HG03342 (cell line): ENCODE results near the gene NKRF.

Experiments used
- ATAC-seq: cut with Tn5 transposase; IDR thresholded peaks from one replicate; pipeline ENCODE4 v1.9.1; 2021; ENCODE audit warnings: mild to moderate bottlenecking, moderate library complexity; ENCODE audit not compliant: unreplicated experiment

Gene NKRF

DNA sequence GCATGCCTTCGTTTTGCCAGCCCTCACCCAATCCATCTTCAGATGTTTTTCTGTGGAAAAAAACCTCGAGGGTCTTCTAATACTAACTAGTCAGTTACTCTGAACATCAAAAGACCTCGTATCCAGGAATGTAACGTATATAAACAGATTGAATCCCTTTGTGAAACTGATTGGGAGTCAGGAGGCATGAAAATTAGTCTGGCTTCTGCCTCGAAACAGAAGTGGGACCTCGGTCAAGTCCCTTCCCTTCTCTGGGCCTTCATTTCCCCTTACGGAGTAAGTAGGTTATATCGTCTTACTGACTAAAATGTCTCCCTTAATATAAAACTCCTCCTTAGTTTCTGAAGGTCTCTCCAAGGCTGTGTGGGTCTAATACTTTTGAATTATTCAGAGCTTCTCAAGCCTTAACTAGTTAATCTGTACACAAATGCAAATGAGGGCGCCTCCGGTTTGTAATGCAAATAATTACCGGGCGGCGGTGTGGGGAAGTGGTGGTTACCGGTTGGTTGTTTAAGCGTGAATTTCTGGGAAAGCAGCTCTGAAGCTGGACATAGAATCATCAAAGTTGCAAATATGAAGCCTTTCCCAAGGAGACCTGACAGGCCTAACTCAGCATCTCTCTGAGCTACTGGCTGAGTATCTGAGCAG lies 11.4 kb upstream of the NKRF start:
- peak; percentile 72 for ATAC-seq

DNA sequence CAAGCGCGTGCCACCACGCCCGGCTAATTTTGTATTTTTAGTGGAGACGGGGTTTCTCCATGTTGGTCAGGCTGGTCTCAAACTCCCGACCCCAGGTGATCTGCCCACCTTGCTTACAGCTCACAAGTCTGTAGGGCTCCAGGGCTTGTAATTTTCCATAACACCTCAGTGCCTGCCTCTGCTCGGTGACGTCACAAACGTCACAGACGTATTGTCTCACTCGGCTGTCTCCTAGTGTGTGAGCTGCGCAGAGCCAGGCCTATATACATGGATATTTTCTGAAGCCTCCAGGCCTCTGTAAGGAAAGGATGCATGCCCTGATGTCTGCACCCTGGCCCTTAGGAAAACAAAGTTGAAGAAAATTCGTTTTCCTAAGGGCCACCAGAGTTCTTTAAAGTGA lies 8.6 kb upstream of the NKRF start:
- ATAC-seq = no peak

DNA sequence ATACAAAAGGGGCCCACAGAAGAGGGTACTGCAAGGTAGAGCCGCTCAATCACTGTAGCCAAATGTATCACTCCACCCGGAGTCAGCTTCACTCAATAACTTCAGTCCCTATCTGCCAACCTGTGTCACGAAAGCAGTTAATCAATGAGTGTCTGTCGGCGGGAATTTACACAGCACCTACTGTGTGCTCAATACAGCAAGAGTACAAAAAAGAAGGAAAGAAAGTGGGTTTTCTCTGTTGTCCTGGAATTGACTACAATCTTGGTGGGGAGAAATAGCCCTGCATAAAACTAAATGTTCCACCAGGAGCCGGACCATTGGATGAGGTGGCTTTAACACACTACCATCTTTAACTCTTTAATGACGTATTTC lies 780 bp upstream of the NKRF start:
- ATAC-seq = peak; percentile 2

DNA sequence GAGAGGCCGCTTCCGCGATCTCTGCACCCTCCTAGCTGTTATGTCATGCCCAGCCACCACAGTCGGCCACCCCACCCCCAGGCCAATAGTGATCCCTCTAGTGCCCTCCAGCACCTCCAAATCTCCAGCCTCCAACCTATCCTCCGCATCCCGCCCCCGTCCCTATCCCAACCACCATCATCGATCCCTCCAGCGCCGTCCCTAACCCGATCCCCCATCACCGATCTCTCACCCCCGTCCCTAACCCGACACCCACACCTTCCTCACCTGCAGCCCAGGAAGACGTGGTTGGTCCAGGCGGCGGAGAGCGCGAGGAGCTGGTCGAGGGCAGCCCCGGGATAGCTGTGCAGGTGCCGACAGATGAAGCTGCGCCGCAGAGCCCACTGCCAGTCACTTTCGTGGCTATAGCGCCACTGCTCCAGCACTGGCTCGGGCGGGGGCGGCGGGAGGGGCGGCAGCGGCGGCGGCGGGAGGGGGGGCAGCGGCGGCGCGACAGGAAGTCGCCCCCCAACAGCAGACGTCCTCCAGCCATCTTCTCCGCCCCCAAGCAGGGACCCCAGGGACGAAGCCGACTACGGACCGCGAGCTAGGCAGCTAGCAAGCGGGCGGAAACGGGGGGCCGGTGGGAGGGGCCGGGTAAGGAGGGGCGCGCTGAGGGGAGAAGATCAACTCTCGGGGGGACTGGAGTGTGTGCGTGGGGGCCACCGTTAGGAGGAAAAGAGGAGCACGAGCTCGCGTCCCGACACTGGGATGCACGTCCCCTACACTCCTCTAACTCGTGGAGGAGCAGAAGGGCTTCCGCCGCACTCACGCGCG lies 552 bp downstream of the NKRF start:
- ATAC-seq = peak; percentile 28

DNA sequence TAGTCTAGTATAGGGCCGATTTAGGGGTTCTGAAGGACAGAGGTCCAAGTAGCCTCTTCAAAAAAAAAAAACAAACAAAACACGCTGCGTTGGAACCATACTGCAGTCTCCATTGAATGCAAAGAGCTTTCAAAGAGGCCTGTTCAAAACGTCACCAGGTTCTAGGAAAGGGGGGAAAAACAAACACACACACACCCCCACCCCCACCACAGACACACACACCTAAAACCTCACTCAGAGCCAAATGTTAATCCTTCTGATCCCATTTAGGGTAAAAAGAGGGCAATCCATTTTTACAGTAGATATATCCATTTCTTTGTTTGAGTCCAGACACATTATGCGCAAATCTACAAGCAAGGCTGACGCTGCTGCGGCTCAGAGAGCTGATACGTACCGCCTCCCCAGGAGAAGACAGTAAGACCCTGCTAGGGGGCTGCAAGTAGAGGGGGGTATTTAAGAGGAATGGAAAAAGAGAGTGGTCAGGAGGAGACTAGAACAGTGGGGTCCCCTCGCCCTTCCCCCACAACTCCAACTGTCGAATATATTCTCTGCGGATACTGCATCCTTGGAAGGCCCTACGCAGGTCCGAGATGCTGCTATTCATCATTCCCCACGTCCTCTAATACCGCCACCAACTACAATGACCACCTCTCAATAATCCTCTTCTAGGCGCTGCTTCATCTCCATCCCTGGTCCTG lies 1.3 kb downstream of the NKRF start:
- ATAC-seq = no peak

DNA sequence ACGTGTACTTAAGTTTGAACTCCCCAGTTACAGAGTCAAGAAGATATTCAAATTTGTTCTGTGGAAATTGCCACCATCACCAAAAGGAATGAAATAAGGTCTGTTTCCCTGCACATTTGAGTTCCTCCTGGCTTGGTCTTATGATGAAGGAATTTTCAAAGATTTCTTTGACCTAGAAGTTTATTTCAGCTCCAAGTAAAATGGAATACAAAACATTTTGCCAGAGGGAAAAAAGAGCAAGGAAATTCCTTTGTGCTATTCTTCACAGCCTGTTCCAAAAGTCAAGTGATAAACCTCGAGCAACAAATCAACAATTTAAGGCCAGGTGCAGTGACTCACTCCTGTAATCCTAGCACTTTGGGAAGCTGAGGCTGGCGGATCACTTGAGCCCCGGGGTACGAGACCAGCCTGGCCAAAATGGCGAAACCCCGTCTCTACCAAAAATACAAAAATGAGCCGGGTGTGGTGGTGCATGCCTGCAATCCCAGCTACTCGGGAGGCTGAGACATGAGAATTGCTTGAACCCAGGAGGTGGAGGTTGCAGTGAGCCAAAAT lies 3.4 kb downstream of the NKRF start:
- no peak for ATAC-seq

DNA sequence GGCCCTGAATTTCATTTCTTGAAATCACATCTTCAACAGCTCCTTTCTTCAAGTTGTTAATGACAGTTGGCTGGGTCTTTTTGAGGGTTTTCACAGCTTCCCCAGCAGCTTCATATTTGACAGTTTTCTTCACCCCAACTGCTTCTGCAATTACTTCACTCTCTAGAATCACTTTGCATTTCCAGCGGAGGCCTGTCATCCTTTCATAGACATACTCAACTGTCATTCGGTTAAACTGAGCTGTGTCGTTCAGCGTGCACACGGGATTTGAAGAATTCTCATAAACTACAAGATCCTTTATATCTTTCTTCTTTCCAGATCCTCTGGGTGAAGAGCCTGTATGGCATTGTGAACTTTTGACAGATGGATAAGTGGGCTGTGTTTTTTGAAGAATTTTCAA lies 16.4 kb downstream of the NKRF start:
- no peak for ATAC-seq

DNA sequence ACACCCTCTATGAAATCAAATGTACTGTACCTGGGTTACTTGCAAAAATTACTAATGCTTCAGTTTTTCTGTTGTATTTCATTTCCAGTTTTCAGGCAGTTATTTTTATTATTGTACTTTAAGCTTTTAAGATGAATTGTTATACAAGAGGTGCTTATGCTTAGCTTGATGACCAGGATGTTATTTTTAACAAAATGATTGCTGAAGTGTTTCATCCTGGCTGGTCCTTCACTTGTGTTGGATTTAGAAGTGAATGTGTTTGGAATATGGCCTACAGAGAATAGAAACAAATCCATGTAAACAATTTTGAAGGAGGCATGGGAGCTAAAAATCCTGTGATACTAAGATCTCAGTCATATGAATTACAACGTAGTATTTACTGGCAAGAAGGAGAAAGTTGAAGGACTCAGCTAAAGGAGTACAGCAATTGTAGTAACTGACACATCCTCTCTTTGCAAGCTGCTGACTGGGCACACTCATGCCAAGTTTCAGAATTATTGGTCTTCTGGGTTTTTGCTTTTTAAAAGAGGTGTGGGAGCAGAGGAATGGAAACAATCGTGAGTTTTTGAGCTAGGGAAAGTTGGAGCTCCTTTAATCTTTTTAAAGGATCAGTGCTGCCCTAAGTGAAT lies 22.7 kb downstream of the NKRF start:
- ATAC-seq = no peak

DNA sequence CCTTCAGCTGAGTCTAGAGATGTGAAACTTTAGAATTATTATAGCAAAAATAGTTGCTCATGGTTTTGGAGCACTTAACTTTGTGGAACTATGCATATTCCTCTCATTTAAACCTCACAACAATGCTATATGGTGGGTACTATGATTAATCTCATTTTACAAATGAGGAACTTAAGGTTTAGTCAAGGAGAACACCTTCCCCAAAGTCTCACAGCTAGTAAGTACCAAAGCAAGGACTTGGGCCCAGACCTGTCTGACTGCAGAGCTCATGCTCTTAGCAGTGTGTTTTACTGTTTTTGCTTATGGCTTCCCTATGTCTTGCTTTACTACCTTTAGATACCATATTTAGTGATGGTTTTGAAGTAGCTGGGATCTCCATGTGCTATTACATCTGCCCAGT lies 26.8 kb downstream of the NKRF start:
- ATAC-seq = no peak

DNA sequence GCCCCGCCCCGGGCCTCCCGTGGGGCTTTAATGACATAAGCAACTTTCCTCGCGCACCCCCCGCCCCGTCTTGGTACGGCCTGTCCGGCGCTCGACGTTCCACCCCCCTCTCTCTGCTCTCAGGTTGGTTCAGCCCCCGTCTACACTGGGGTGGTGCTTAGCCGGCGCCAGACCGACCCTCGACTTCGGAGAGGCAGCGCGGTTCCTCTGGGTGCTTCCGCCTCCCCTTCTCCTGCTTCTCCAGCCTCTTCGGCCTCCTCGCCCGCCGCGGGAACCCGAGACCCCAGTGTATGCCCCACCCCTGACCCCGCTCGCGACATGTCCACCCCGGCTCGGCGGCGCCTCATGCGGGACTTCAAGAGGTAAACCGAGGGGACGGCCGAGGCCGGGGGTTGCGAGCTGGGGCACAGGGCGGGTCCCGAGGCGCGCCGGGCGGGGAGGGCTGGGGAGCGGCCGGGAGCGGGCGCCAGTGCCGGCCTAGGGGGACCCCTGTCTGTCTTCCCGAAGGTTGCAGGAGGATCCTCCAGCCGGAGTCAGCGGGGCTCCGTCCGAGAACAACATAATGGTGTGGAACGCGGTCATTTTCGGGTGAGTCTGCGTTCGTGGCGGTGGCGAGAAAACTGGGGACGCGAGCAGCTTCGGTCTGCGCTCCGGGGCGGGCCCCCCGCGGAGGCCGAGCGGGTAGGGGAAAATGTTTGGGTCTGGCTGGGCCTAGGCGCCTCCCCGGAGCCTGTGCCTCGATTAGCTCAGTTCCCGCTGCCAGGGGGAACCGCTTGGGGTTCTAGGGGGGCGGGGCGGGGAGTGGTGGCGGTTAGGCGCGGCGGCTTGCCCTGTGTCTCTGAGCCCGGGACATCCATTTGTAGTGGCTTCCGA lies 31.6 kb downstream of the NKRF start, which contains the start of gene UBE2A:
TSS of gene UBE2A (plus strand) at position 170 of the 873 bp plus-strand sequence. CDS start at position 319, 149 bp downstream.
- peak; percentile 73 for ATAC-seq

DNA sequence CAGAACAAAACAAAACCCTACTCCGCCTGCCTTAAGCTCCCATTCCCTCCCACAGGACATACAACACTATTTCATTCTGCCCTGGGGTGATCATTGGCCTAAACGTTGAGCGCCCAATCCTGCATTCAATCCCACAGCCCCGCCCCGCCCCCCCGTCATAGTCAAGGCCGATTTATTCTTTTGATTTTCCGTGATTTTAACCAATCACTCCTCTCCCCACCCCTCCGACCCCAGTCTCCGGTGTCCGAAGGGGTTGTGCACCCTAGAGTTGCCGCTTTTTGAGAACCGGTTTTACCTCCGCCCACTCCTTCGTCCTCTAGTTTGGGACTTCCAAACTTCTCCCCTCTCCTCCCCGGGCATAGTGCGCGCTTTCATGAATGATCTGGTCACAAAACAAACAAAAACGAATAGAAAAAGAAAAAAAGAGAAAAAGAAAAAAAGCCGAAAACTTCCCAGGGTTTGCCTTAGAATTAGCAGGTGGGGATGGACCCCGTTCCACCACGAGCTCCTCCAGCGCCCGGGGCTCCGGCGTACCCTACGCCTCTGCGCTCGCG lies 32.3 kb downstream of the NKRF start:
- ATAC-seq = no peak

DNA sequence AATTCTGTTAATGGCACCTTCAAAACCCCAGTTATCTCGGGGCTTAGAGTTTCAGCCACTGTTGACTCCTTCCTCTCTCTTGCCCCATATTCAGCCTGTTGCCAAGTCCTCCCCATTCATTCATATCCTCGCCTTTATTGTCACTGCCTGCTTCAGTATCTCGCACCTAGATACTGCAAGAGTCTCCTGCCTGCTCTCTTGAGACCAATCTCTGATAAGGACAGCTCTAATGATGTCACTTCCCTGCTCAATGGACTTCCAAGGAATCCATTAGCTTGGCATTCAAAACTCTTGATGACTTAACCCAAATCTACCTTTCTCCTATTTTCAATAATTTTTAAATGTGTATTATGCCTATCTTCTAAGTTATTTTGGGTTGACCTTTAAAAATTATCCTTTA lies 33.0 kb downstream of the NKRF start:
- no peak for ATAC-seq

DNA sequence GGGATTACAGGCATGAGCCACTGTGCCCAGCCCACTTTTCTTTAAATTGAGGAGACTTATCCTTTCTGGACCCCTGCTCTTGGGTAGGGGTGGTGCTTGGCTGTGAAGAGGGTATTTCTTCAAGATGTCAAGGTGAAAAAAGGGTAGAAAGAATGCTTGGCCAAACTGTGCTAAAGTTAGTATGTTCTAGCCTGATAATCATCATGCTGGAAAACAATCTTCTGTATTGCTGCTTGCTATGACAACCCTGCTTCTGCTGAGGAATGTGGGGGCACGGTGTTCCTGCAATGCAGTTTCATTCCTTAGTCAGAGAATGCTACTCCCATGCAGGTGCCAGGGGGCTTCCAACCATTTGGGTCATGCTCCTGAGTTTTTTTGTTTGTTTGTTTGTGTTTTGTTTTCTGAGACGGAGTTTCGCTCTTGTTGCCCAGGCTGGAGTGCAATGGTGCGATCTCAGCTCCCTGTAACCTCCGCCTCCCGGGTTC lies 35.8 kb downstream of the NKRF start:
- no peak for ATAC-seq

DNA sequence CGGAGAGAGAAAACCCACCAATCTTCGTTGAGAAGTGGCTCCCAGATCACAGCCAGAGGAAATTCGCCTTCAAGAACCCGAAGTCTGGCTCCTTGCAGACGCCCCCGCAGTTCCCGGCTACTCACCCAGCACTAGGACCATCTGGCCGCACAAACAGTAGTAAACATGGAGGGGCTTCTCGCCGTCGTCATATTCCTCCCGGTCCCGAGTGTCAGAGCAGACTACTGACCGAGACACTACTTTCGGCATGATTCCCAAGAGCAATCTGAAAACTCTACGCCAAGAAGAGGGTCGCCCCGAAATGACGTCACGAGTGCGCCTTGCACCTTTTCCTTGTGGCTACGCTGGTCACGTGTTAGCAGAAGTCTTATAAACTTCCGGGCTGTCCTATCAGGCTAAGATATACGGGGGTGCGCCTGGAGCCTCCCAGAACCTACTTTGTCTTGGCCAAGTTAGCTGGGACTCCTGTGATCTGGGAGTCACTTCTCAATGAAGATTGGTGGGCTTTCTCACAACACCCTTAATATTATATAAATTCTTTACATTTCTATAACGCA lies 41.0 kb downstream of the NKRF start, which contains the start of gene STEEP1:
TSS of gene STEEP1 (minus strand) at position 303 of the 557 bp plus-strand sequence. CDS start at position 249, 54 bp downstream.
- peak; percentile 90 for ATAC-seq

DNA sequence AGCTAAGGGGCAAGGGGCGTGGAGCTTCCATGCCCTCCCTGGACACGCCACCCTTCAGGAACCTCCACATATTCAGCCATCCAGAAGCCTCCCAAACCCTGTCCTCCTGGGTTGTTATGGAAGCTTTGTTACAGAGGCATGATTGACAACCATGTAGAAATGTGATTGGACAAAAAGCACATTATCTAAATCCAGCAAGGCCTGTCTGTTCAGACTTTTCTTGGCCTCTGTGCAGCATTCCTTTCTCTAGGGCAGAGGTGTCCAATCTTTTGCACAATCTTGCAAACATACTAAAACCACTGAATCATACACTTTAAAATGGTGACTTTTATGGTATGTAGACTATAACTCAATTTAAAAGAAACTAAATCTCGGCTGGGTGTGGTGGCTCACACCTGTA lies 53.7 kb downstream of the NKRF start:
- no peak for ATAC-seq

DNA sequence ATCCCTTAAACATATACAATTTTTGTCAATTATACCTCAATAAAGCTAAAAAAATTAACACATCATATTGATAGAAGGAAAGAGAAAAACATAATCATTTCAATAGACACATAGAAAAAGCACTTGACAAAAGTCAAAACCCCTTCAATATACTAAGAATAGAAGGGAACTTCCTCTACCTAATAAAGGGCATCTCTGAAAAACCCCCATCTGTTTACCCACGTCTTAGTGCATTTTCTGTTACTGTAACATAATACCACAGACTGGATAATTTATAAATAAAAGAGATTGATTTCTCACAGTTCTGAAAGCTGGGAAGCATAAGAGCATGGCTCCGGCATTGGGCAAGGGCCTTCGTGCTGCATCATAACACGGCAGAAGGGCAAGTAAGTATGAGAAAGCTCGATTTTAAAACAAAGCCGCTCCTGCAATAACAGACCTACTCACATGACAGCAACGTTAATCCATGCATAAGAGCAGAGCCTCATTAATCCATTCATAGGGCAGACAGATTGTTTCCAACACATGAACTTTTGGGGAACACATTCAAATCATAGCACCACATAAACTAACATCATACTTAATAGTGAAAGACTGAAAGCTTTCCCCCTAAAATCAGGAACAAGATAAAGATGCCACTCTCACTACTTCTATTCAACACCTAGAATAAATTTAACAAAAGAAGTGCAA lies 56.8 kb downstream of the NKRF start:
- ATAC-seq = no peak

DNA sequence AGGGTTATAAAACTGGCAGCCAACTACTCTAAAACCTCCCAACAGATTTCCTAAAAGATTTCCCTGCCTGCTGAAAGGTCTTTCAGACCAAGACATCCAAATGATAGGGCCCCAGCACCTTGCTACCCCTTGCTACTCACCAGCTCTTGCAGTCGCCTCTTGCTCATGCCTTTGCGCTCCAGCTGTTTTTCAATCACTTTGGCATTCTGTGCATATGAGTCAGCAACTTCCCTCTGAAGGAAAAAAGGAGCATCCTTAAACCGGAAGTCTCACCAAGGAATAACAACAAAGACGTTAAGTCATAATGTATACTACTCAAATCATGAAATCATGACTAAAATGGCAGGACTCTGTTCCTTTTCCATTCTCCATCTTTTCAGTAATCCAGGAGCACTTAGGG lies 65.0 kb downstream of the NKRF start:
- no peak for ATAC-seq

DNA sequence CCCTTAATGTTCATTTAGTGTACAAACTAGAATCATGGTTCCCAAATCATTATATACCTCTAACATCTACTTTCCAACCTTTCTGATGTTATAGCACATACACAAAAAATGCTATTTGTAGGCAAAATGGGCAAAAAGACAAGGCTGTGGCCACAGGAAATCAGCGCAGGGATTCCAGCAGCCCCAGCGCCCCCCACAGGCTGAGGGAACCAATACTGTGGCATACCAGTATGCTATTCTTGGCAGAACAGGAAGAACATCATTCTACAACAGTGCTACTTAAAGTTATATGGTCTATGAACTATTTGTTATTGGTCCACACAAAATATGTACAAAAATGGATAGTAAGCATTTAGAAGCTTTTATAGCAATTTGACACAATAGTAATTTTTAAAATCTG lies 66.4 kb downstream of the NKRF start:
- ATAC-seq = no peak
